GM18517 (cell line): Measurements from ENCODE around the gene BRAT1.

Experiments used
- ATAC-seq: cut with Tn5 transposase; IDR thresholded peaks from one replicate; pipeline ENCODE4 v1.9.1; 2021; ENCODE audit warnings: mild to moderate bottlenecking, moderate library complexity; ENCODE audit not compliant: unreplicated experiment

Gene BRAT1

DNA sequence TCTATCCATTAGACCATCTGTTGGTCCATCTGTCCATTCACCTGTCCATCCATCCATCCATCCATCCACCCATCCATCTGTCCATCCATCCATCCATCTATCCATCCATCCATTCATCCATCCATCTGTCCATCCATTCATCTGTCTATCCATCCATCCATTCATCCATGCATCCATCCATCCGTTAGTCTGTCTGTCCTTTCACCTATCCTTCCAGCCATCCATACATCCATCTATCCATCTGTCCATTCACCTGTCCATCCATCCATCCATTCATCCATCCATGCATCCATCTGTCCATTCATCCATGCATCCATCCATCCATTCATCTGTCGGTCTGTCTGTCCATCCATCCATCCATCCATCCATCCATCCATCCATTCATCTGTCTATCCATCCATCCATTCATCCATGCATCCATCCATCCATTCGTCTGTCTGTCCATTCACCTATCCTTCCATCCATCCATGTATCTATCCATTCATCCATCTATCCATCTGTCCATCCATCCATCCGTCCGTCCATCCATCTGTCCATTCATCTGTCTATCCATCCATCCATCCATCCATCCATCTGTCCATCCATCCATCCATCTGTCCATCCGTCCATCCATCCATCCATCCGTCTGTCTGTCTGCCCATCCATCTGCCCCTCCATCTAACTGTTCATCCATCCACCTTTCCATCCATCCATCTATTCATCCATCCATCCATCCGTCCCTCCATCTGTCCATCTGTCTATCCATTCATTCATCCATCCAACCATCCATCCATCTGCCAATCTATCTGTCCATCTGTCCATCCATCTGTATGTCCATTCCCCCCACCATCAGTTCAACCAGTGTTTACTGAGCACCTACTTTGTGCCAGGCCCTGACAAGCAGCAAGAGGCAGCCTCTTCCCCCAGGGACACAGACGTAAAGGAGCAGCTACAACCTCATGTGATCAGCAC lies 40.6 kb downstream of the BRAT1 start:
- no peak for ATAC-seq

- no peak for ATAC-seq
These were observed 41.6 kb downstream of the BRAT1 start for GRCh38 chr7:2513702-2514101.

DNA sequence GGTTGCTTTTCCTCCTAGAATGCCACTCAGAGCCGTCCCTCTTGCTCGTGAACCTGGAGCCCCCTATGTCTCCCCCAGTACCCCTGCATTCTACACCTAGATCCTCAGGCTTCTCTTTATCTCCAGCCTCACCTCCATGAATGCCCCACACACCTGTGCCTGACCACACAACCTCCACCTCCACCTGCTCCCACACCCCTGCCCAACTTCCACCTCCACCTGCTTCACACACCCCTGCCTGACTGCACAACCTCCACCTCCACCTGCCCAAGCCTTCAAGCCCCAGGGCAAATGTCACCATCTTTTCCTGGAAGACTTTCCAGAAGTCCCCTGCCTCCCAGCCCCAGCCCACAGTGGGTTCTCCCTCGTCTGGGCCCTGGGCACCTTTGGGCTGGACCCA lies 42.6 kb downstream of the BRAT1 start:
- ATAC-seq, result no peak

DNA sequence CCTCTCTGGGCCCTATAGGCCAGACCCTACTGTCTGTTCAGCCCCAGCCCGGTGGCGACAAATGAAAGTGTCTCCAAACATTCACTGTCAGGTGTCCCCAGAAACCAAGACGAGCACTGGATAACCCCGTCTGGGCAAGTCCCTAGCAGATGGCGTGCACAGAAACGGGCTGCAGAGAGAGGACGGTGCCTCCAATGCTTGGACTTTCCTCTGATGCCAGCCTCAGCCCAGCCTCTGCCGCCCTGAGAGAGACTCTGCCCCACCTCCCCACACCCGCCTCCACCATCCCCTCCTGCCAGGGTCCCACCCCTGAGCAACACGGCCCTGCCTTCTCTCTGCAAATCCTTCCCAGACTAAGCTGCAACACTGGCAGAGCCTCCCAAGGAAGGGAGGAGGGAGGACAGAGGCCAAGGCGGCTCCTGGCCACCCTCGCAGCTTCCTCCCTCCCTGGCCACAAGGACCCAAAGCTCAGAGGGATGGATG lies 43.1 kb downstream of the BRAT1 start:
- ATAC-seq, result no peak

- ATAC-seq, result no peak
These were observed 43.6 kb downstream of the BRAT1 start for GRCh38 chr7:2511769-2512168.

GRCh38 chr7:2510909-2511768 lies 44.2 kb downstream of the BRAT1 start:
- no peak for ATAC-seq

- no peak for ATAC-seq
These were observed 45.1 kb downstream of the BRAT1 start for GRCh38 chr7:2510130-2510776.

DNA sequence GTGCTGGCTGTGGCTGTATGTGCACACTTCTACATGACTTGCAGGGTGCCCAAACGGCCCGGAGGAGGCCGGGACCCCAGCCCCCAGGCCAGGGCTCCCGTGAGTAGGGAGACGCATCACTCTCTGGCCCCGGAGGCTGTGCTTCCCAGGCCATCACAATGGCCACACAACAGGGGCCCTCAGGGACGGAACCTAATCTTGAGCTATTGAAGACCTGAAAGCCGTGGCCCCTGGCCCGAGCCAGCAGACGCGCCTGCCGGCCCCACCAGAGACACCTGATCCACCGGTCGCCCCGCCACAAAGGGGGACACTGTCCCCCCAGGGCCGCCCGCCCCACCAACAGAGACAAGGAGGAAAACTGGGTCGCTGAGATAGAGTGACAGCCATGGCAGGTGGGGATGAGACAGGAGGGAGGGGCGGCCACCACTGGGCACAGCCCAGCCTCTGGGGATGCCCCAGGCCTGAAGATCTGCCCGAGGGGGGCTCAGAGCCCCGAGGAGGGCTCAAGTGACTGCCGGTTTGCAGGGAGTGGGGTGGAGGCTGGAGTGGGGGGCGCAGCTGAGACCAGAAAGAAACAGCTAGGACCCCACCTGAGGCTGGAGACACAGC lies 45.9 kb downstream of the BRAT1 start:
- no peak for ATAC-seq

GRCh38 chr7:2508327-2509215 lies 46.8 kb downstream of the BRAT1 start:
- peak; percentile 50 for ATAC-seq

- no peak for ATAC-seq
These were observed 47.4 kb downstream of the BRAT1 start for GRCh38 chr7:2507917-2508306.

DNA sequence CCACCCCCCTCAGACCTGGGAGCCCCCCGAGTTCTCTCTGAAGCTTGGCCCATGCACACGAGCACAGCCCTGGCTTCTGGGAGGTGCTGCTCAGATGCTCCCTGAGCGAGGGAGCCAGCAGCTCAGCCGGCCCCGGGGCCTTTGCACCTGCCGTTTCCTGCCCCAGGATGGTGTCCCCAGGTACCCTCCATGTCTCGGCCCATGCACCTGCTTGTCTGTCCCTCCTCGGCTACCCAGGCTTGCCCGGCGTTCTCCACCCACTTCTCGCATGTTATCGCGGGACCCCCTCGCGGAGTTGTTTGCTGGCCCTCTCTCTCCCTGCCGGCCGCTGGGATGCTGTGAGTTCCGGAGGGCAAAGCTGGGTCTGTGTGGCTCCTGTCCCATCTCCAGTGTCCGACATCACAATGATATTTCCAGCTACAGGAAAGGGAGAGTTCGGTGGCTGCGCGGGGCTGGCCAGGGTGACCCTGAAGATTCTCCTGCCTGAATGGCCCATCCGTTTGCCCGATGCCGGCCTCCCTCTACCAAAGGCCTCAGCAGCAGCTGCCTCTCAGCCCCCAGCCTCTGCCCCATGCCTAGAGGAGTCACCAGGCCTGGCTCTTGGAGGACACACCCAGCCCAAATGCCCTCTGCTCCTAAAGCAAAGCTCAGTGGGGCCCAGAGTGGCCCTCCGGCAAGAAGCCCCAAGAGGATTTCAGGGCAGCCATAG lies 48.0 kb downstream of the BRAT1 start:
- no peak for ATAC-seq

- ATAC-seq, result no peak
These were observed 49.9 kb downstream of the BRAT1 start for GRCh38 chr7:2505401-2505800.

DNA sequence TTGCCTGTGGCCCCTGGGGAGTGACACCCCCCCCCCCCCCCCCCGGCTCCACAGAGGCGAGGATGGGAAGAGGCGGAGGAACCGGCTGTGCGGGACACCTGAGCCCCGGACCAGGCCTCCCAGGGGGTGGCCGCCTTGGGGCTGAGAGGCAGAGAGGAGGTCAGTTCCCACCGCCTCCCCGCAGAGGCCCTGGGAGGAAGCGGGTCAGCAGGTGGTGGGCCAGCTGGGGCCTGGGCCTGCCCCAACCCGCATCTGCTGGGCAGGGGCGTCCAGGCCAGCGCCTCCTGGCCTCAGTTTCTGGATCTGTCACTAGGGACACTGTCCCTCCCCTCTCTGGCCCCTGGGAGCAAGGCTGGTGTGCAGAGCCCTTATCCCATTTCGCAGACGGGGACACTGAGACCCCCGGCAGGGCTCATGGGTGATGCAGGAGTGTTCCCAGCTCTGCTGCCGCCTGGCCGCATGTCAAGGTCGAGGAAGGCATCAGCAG lies 50.4 kb downstream of the BRAT1 start:
- no peak for ATAC-seq

DNA sequence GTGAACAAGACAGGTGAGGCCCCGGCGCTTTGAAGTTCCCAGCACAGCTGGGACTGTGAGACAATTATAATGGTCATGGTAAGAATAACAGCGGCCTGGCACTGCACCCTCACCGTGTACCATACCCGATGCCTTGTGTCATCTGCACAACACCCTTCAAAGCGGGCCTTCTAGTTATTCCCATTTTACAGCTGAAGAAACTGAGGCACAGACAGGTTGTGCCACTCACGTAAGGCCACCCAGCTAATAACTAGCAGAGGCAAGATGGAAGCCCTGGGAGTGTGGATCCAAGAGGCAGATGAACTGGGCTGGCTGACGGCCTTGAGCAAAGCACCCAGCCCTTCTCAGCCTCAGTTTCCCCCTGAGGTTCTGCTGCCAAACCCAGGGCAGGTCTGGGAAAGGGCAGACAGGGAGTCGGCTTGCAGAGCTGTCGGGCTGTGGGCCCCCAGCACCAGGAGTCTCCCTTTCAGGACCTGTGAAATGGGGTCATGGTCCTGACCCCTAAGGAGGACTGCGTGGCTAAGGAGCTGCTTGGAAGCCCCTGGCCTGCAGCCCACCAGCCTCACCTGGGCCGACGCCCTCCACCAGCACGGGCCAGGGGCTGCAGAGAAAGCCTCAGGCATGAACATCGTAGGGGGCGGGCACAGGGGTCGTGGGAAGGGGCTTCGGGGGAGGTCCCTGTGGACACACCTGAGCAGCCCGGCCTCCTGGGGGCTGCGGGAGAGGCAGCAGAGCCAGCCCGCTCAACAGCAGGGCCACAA lies 51.0 kb downstream of the BRAT1 start:
- no peak for ATAC-seq

- no peak for ATAC-seq
These were observed 52.0 kb downstream of the BRAT1 start for GRCh38 chr7:2503056-2503941.

DNA sequence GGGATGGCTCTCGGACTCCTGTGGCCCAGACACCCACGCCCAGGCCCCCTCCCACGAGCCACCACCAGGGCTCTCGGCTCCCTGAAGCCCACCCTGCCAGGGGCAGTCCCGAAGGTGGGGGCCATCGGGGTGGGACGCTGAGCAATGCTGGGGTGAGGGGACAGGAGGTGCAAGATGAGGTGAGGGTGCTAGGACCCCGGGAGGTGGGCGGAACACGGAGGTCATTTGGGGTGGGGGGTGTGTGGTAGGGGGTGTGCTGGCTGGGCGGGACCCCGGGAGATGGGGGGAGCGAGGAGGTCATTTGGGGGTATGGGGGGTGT lies 52.7 kb downstream of the BRAT1 start:
- no peak for ATAC-seq

- no peak for ATAC-seq
These were observed 53.2 kb downstream of the BRAT1 start for GRCh38 chr7:2501947-2502646.
